Measurements from ENCODE around the gene PTPN1.
"Not testable (repeated sequence)": the region's sequence is repeated elsewhere in the genome, so short reads cannot be mapped to it uniquely, and the experiment has no call there.

Gene PTPN1

DNA sequence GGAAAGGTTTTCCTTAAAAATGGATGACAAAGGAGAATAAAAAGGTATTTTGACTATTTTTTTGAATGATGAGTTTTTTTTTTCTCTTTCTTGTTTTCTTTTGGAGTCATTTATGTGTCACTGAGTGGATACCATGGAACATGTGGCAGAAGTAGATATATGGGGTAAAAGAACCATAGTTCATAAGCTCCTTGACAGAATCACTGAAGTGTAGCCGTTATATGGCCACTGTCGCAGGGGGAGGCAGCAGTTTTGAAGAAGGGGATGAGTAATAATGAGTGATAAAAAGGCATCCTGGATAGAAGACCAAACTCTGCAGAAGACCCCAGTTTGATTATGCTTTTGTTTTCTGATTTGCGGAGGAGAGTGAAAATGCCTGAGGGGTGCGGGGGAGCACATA, 15.5 kb downstream of the PTPN1 start:
- DNase-seq (ENCODE audit: insufficient read length, low spot score) (no peak), FAIRE-seq (no peak)
- no peak for TF ChIP-seq POLR2A (IDR thresholded peaks at IDR 0.05; ENCODE audit: low read depth, low read length)

DNA sequence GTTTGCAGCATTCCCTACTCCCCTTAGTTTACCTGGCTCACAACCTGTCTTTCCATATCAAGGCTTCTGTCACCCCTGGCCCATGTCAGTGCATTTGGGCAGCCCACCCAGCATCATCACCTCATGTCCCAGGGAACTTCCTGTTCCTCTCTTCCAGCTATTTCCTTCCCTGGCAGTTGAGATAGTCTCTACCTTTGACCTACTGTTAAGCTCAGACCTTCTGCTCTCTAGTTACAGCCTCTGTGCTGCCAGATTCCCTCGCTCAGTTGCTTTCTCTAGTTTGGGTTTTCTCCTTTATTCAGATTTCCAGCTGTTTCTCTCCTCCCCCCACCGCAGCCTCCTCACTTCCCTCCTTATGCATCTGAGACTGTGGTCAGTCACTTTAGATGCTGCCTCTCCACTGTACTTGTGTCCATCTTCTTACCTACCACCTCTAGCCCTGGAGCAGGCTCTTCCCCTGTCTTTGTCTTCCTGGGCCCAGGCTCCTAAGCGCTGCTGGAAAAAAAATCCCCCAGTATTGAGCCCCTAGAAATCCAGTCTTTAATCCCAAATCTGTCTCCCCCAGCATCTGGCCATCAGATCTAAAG, 16.3 kb downstream of the PTPN1 start:
- TF ChIP-seq POLR2A (IDR thresholded peaks at IDR 0.05; ENCODE audit: low read depth, low read length): no peak
- DNase-seq (ENCODE audit: insufficient read length, low spot score): no peak
- no peak for FAIRE-seq

- no peak for DNase-seq (ENCODE audit: insufficient read length, low spot score)
- no peak for FAIRE-seq
- TF ChIP-seq POLR2A (IDR thresholded peaks at IDR 0.05; ENCODE audit: low read depth, low read length): no peak
Measured at GRCh38 chr20:50527068-50527605, 17.0 kb downstream of the PTPN1 start.

DNA sequence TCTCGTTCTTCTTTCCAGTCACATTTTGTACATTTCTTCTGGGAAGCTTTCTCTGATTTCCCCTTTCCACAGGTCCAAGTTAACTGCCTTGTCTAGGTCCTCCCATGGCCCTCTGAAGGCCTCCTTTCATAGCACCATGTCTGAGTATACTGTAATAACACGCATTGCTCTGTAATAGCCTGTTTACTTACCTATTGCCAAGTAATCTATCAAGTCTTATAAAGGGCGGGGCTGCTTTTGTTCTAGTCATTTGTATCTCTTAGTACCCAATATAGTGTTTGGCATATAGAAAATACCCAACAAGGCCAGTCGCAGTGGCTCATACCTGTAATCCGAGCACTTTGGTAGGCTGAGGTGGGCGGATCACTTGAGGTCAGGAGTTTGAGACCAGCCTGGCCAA, 17.9 kb downstream of the PTPN1 start:
- DNase-seq (ENCODE audit: insufficient read length, low spot score) (no peak), FAIRE-seq (no peak)
- no peak for TF ChIP-seq POLR2A (IDR thresholded peaks at IDR 0.05; ENCODE audit: low read depth, low read length)

GRCh38 chr20:50528804-50529351, 18.7 kb downstream of the PTPN1 start:
- FAIRE-seq (no peak), DNase-seq (ENCODE audit: insufficient read length, low spot score) (no peak)
- TF ChIP-seq POLR2A (IDR thresholded peaks at IDR 0.05; ENCODE audit: low read depth, low read length): no peak

DNA sequence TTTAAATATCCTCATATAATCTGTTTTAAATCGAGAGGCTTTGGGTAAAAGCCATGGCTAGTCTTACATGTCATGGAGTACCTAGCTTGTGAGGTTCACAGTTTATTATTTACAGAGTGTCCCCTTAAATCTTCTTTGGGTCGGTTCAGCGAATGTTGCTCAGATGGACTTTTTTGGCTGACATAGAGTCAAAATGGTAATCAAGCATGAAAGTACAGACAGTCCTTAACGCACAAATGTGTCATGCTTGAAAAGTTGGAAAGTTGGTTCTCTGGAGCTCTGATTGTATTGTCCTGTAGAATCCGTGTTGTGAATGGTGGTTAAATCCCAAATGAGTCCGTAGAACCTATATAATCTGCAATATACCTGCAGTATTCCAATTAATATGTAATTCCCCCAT, 22.0 kb downstream of the PTPN1 start:
- DNase-seq (ENCODE audit: insufficient read length, low spot score) (no peak), FAIRE-seq (no peak)

GRCh38 chr20:50533061-50533460, 22.9 kb downstream of the PTPN1 start:
- no peak for DNase-seq (ENCODE audit: insufficient read length, low spot score)
- FAIRE-seq: no peak
- no peak for TF ChIP-seq POLR2A (IDR thresholded peaks at IDR 0.05; ENCODE audit: low read depth, low read length)

More for the DNA sequence above, 22.0 kb downstream of the PTPN1 start:
- no peak for TF ChIP-seq POLR2A (IDR thresholded peaks at IDR 0.05; ENCODE audit: low read depth, low read length)

DNA sequence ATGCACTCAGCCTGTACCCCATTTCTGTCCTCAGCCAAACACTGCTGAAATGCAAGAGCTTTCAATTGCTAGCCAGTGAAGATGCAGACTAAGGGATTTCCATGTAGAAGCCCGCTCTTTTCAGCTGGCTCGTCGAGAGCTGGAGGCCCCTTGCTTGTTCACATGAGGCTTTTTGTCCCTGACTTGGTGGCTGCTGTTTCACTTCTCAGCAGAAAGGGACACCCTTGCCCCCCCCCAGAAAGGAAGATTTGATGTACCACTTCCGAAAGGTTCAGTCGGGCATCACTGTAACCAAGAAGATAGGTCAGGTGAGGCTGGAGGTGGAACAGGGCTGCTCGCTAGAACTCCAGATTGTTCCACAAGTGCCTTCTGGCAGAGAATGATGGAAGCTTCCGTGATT, 23.3 kb downstream of the PTPN1 start:
- no peak for FAIRE-seq
- no peak for DNase-seq (ENCODE audit: insufficient read length, low spot score)
- no peak for TF ChIP-seq POLR2A (IDR thresholded peaks at IDR 0.05; ENCODE audit: low read depth, low read length)

DNA sequence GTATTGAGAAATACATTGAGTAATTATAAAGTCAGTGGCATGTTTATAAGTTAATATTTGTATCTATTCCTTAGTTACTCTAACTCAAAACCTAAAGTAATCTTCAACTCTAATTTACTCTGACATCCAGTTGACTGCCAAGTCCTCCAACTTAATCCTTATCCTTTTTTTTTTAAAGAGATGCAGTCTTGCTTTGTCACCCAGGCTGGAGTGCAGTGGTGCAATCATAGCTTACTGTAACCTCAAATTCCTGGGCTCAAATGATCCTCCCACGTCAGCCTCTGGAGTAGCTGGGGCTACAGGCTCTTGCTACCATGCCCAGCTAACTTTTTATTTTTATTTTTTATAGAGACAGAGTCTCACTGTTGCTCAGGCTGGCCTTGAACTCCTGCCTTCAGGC, 24.4 kb downstream of the PTPN1 start:
- DNase-seq (ENCODE audit: insufficient read length, low spot score): no peak
- no peak for FAIRE-seq
- TF ChIP-seq POLR2A (IDR thresholded peaks at IDR 0.05; ENCODE audit: low read depth, low read length): no peak

GRCh38 chr20:50535162-50535561, 25.0 kb downstream of the PTPN1 start:
- no peak for FAIRE-seq
- no peak for DNase-seq (ENCODE audit: insufficient read length, low spot score)
- no peak for TF ChIP-seq POLR2A (IDR thresholded peaks at IDR 0.05; ENCODE audit: low read depth, low read length)

DNA sequence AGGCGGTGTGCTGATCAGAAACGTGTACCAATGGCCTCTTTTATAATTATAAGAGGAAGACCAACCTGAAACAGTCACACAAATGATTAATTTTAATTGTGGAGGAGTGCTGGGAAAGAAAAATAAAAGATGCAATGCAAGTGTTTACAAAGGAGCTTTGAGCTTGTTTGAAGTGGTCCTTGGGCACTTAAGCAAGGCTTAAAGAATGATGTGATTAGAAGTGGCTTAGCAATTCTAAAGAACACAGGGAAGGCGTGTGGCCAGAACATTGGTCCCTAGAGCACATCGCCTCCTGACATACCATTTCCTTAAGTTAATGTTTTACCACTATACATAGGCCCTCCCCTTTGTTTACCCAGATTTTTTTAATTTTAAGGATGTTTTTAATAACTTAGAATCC, 26.1 kb downstream of the PTPN1 start:
- DNase-seq (ENCODE audit: insufficient read length, low spot score) (no peak), FAIRE-seq (no peak)
- no peak for TF ChIP-seq POLR2A (IDR thresholded peaks at IDR 0.05; ENCODE audit: low read depth, low read length)

DNA sequence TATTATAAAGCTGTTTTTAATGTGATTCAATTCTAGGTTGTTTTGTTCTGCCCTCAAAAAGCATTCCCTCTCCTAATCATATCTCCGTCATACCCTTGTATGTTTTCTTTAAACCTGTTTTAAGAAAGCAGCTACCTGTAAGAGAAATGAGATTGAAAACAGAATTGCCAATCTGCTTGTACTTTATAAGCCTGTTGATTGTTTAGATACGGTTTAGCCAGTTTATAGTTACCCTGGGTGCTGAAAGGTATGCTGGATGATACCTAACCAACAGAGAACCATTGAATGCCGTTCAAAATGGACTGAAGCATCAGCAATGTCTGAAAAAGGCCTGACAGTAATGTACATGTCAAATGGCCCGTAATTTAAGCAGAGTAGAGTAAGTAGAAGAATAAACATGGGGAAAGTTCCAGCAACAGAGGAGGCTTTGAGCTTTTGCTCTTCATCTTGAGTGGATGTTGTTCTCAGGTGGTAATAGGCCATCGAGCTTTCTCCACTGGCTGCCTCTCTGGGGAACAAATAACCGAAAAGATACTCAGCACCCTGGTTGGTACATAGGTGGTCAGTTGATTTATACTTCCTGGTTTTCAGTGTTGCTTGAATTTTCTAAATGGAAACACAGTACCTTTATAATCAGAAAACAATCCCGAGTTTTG, 27.5 kb downstream of the PTPN1 start:
- no peak for TF ChIP-seq POLR2A (IDR thresholded peaks at IDR 0.05; ENCODE audit: low read depth, low read length)
- DNase-seq (ENCODE audit: insufficient read length, low spot score): no peak
- no peak for FAIRE-seq

- DNase-seq (ENCODE audit: insufficient read length, low spot score) (no peak), FAIRE-seq (no peak)
- TF ChIP-seq POLR2A (IDR thresholded peaks at IDR 0.05; ENCODE audit: low read depth, low read length): no peak
Measured at GRCh38 chr20:50538276-50538675, 28.1 kb downstream of the PTPN1 start.

DNA sequence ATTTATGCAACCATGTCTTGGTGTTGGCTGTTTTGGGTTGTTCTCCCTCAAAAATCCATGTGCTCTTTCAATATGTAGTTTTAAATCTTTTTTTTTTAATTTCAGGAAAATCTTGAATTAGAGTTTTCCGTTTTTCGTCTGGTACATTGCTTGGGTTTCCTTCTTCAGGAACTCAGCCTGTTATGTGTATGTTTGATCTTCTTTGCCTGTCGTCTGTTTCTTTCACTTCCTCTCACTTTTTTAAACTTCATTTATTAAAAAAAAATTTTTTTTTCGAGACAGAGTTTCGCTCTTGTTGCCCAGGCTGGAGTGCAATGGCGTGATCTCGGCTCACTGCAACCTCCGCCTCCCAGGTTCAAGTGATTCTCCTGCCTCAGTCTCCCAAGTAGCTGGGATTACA, 29.6 kb downstream of the PTPN1 start:
- FAIRE-seq; DNase-seq (ENCODE audit: insufficient read length, low spot score): not testable (repeated sequence)

Data from H54 (cell line).